ENCODE data around the gene ZNF749.

Gene ZNF749

DNA sequence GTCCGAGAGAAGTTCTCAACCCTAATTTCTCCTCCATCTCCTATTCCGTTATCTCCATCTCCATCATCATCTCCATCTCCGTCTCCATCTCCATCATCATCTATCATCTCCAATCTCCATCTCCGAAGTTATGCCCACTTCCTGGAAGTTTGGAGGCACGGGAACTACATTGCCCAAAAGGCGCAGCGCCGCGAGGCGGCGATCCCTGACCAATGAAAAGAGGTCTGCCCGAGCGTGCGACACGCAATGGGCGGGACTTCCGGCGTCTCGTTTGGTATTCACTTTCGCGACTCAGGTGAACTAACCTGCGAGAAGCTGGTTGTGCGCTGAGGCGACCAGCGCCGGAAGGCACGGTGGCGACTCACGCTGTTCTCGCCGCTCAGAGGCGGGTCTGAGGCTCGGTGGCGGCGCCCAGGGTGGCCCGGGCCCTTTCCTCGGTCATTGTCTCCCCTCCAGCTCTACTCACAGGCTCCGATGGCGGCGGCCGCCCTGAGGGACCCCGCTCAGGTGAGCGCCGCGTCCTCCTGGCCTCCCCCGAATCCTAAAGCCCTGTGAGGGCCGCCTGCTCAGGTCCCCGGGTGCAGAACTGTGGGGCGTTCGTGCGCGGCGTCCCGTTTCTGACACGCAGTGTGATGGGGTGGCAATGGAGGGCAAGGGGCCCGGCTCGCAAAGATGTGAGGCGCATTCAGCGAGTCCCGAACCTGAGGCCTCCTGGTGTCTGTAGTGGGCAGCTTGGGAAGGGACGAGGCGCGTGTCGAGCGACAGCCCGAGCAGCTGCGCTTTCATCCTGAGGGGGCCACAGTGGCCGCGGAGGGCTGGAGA lies 52.6 kb downstream of the ZNF749 start, which contains the start of gene ZNF419:
ZNF419 (plus strand) TSS at position 274 of the 822 bp plus-strand sequence; CDS start at position 475, 201 bp downstream.
- TF ChIP-seq TAF1 (IDR thresholded peaks at IDR 0.05; ENCODE audit: borderline replicate concordance, insufficient read depth, low read length) (0 out of 2 replicates have a peak, but pooled peaks have one; percentile 21), POLR2AphosphoS5 (IDR thresholded peaks at IDR 0.05; ENCODE audit: low read depth, low read length) (peak; percentile 61)
